ENCODE results near the gene TMEM145.
"Not testable (repeated sequence)": the region's sequence is repeated elsewhere in the genome, so short reads cannot be mapped to it uniquely, and the experiment has no call there.

Gene TMEM145

GRCh38 chr19:42328854-42329253 lies 15.7 kb downstream of the TMEM145 start:
- no peaks in the 10 kb centered on the region for H3K36me3 ChIP-seq (ENCODE audit: control insufficient read depth, insufficient read depth, low read length)
- H3K9me3 ChIP-seq (ENCODE audit: control insufficient read depth, low read length): no peaks in the 10 kb centered on the region
- peaks cover 8% of the 10 kb centered on the region for H3K4me1 ChIP-seq (ENCODE audit: control insufficient read depth, insufficient read depth, low read length, poor library complexity, severe bottlenecking)
- no peak overlapping the region for H3K27ac ChIP-seq (ENCODE audit: low read depth, low read length, severe bottlenecking)
- WGBS, 2 experiments (ENCODE audit: insufficient coverage in 2 of 2): 73 to 76% methylated on average over 2 of the region's 2 CpGs
- H3K4me3 ChIP-seq (ENCODE audit: extremely low read depth, insufficient read depth, low read length, poor library complexity, severe bottlenecking): no peak overlapping the region

GRCh38 chr19:42330241-42330711 lies 17.2 kb downstream of the TMEM145 start:
- Histone ChIP-seq H3K4me1 (ENCODE audit: control insufficient read depth, insufficient read depth, low read length, poor library complexity, severe bottlenecking) (peaks cover 8% of the 10 kb centered on the region), H3K36me3 (ENCODE audit: control insufficient read depth, insufficient read depth, low read length) (peaks cover 4% of the 10 kb centered on the region), H3K27ac (ENCODE audit: low read depth, low read length, severe bottlenecking) (no peak overlapping the region), H3K9me3 (ENCODE audit: control insufficient read depth, low read length) (no peaks in the 10 kb centered on the region), H3K4me3 (ENCODE audit: extremely low read depth, insufficient read depth, low read length, poor library complexity, severe bottlenecking) (no peak overlapping the region)
- 100% methylated on average over 2 of the region's 2 CpGs; no CpG with 5 or more reads in 1 of the 2 experiments for WGBS, 2 experiments (ENCODE audit: insufficient coverage in 2 of 2)

- not testable (repeated sequence) for H3K4me1 ChIP-seq (ENCODE audit: control insufficient read depth, insufficient read depth, low read length, poor library complexity, severe bottlenecking)
- peaks cover 11% of the 10 kb centered on the region for H3K36me3 ChIP-seq (ENCODE audit: control insufficient read depth, insufficient read depth, low read length)
- WGBS, 2 experiments (ENCODE audit: insufficient coverage in 2 of 2): 88% methylated on average over 1 to 3 of the region's 3 CpGs
Observed at GRCh38 chr19:42331333-42331732, 18.2 kb downstream of the TMEM145 start.

GRCh38 chr19:42332059-42332458 lies 18.9 kb downstream of the TMEM145 start:
- no peaks in the 10 kb centered on the region for H3K4me1 ChIP-seq (ENCODE audit: control insufficient read depth, insufficient read depth, low read length, poor library complexity, severe bottlenecking)
- no peaks in the 10 kb centered on the region for H3K9me3 ChIP-seq (ENCODE audit: control insufficient read depth, low read length)
- WGBS, 2 experiments (ENCODE audit: insufficient coverage in 2 of 2): 100% methylated on average over 2 to 3 of the region's 6 CpGs
- no peak overlapping the region for H3K4me3 ChIP-seq (ENCODE audit: extremely low read depth, insufficient read depth, low read length, poor library complexity, severe bottlenecking)
- peaks cover 18% of the 10 kb centered on the region for H3K36me3 ChIP-seq (ENCODE audit: control insufficient read depth, insufficient read depth, low read length)
- no peak overlapping the region for H3K27ac ChIP-seq (ENCODE audit: low read depth, low read length, severe bottlenecking)

More at GRCh38 chr19:42331333-42331732, 18.2 kb downstream of the TMEM145 start:
- H3K4me3 ChIP-seq (ENCODE audit: extremely low read depth, insufficient read depth, low read length, poor library complexity, severe bottlenecking); H3K27ac ChIP-seq (ENCODE audit: low read depth, low read length, severe bottlenecking); H3K9me3 ChIP-seq (ENCODE audit: control insufficient read depth, low read length): not testable (repeated sequence)

- WGBS, 2 experiments (ENCODE audit: insufficient coverage in 2 of 2): 89 to 100% methylated on average over 3 of the region's 3 CpGs
- Histone ChIP-seq H3K9me3 (ENCODE audit: control insufficient read depth, low read length) (no peaks in the 10 kb centered on the region), H3K4me1 (ENCODE audit: control insufficient read depth, insufficient read depth, low read length, poor library complexity, severe bottlenecking) (no peaks in the 10 kb centered on the region), H3K27ac (ENCODE audit: low read depth, low read length, severe bottlenecking) (no peak overlapping the region), H3K36me3 (ENCODE audit: control insufficient read depth, insufficient read depth, low read length) (peaks cover 26% of the 10 kb centered on the region), H3K4me3 (ENCODE audit: extremely low read depth, insufficient read depth, low read length, poor library complexity, severe bottlenecking) (no peak overlapping the region)
Observed at GRCh38 chr19:42333018-42333417, 19.9 kb downstream of the TMEM145 start.

- peaks cover 29% of the 10 kb centered on the region for H3K36me3 ChIP-seq (ENCODE audit: control insufficient read depth, insufficient read depth, low read length)
- H3K9me3 ChIP-seq (ENCODE audit: control insufficient read depth, low read length): no peaks in the 10 kb centered on the region
- no peak overlapping the region for H3K27ac ChIP-seq (ENCODE audit: low read depth, low read length, severe bottlenecking)
- H3K4me1 ChIP-seq (ENCODE audit: control insufficient read depth, insufficient read depth, low read length, poor library complexity, severe bottlenecking): no peaks in the 10 kb centered on the region
- H3K4me3 ChIP-seq (ENCODE audit: extremely low read depth, insufficient read depth, low read length, poor library complexity, severe bottlenecking): no peak overlapping the region
- WGBS, 2 experiments (ENCODE audit: insufficient coverage in 2 of 2): 96% methylated on average over 18 to 20 of the region's 21 CpGs
Observed at GRCh38 chr19:42333975-42334696, 21.0 kb downstream of the TMEM145 start.

- H3K36me3 ChIP-seq (ENCODE audit: control insufficient read depth, insufficient read depth, low read length): peaks cover 35% of the 10 kb centered on the region
- WGBS, 2 experiments (ENCODE audit: insufficient coverage in 2 of 2): 92 to 96% methylated on average over 12 to 13 of the region's 13 CpGs
- no peak overlapping the region for H3K27ac ChIP-seq (ENCODE audit: low read depth, low read length, severe bottlenecking)
- H3K9me3 ChIP-seq (ENCODE audit: control insufficient read depth, low read length): no peaks in the 10 kb centered on the region
- H3K4me3 ChIP-seq (ENCODE audit: extremely low read depth, insufficient read depth, low read length, poor library complexity, severe bottlenecking): no peak overlapping the region
- H3K4me1 ChIP-seq (ENCODE audit: control insufficient read depth, insufficient read depth, low read length, poor library complexity, severe bottlenecking): no peaks in the 10 kb centered on the region
Observed at GRCh38 chr19:42334697-42335373, 21.7 kb downstream of the TMEM145 start.

- WGBS, 2 experiments (ENCODE audit: insufficient coverage in 2 of 2): 92 to 94% methylated on average over 7 of the region's 7 CpGs
- peaks cover 35% of the 10 kb centered on the region for H3K36me3 ChIP-seq (ENCODE audit: control insufficient read depth, insufficient read depth, low read length)
- H3K4me1 ChIP-seq (ENCODE audit: control insufficient read depth, insufficient read depth, low read length, poor library complexity, severe bottlenecking): no peaks in the 10 kb centered on the region
- H3K4me3 ChIP-seq (ENCODE audit: extremely low read depth, insufficient read depth, low read length, poor library complexity, severe bottlenecking): no peak overlapping the region
- no peaks in the 10 kb centered on the region for H3K9me3 ChIP-seq (ENCODE audit: control insufficient read depth, low read length)
- no peak overlapping the region for H3K27ac ChIP-seq (ENCODE audit: low read depth, low read length, severe bottlenecking)
Observed at GRCh38 chr19:42335374-42335936, 22.3 kb downstream of the TMEM145 start.

GRCh38 chr19:42335971-42336370 lies 22.9 kb downstream of the TMEM145 start:
- H3K4me1 ChIP-seq (ENCODE audit: control insufficient read depth, insufficient read depth, low read length, poor library complexity, severe bottlenecking): no peaks in the 10 kb centered on the region
- H3K4me3 ChIP-seq (ENCODE audit: extremely low read depth, insufficient read depth, low read length, poor library complexity, severe bottlenecking): no peak overlapping the region
- H3K36me3 ChIP-seq (ENCODE audit: control insufficient read depth, insufficient read depth, low read length): peaks cover 35% of the 10 kb centered on the region
- 90 to 95% methylated on average over 16 to 17 of the region's 19 CpGs for WGBS, 2 experiments (ENCODE audit: insufficient coverage in 2 of 2)
- no peaks in the 10 kb centered on the region for H3K9me3 ChIP-seq (ENCODE audit: control insufficient read depth, low read length)
- H3K27ac ChIP-seq (ENCODE audit: low read depth, low read length, severe bottlenecking): no peak overlapping the region

GRCh38 chr19:42339126-42339860 lies 26.2 kb downstream of the TMEM145 start:
- H3K4me3 ChIP-seq (ENCODE audit: extremely low read depth, insufficient read depth, low read length, poor library complexity, severe bottlenecking); H3K4me1 ChIP-seq (ENCODE audit: control insufficient read depth, insufficient read depth, low read length, poor library complexity, severe bottlenecking); H3K27ac ChIP-seq (ENCODE audit: low read depth, low read length, severe bottlenecking); H3K9me3 ChIP-seq (ENCODE audit: control insufficient read depth, low read length): not testable (repeated sequence)
- peaks cover 51% of the 10 kb centered on the region for H3K36me3 ChIP-seq (ENCODE audit: control insufficient read depth, insufficient read depth, low read length)
- 89 to 96% methylated on average over 3 to 4 of the region's 7 CpGs for WGBS, 2 experiments (ENCODE audit: insufficient coverage in 2 of 2)

Measured in mesodermal cell (in vitro differentiated cells).